ENCODE measurements around the gene CRELD1. TPM values are rescaled to one million over a fixed set of nuclear protein-coding genes. Genes with fewer than 3 reads are reported as not detected.

The CRELD1 gene
- total and polyA plus RNA-seq, 4 donors: 36.1 to 88.5 (median 66.0) TPM

Small RNAs within 50 kb of the gene (small RNA-seq; reads per million reads assigned to genes)
- gene RNU6-882P (ENCODE audit: low replicate concordance): not detected

Other genes starting within 250 kb of the CRELD1 start
- gene CPNE9, start 230.0 kb upstream of the CRELD1 start, total RNA-seq: 1 to 10 TPM; 3.3 to 6.3 TPM
- gene CPNE9, start 230.0 kb upstream of the CRELD1 start, polyA plus RNA-seq (ENCODE audit: insufficient read length in 2 of 2): 1 to 10 TPM; 5.3 to 6.1 TPM
- 10 to 100 TPM; 10.4 to 18.9 TPM for gene BRPF1, start 202.1 kb upstream of the CRELD1 start, total RNA-seq
- 10 to 100 TPM; 15.2 to 16.7 TPM for gene BRPF1, start 202.1 kb upstream of the CRELD1 start, polyA plus RNA-seq (ENCODE audit: insufficient read length in 2 of 2)
- 10 to 100 TPM; 25.8 to 42.4 TPM for gene OGG1, start 183.9 kb upstream of the CRELD1 start, total RNA-seq
- gene OGG1, start 183.9 kb upstream of the CRELD1 start, polyA plus RNA-seq (ENCODE audit: insufficient read length in 2 of 2): 10 to 100 TPM; 46.1 to 57.8 TPM
- 10 to 100 TPM; 36.3 to 64.4 TPM for gene CAMK1, start 163.9 kb upstream of the CRELD1 start, total RNA-seq
- gene CAMK1, start 163.9 kb upstream of the CRELD1 start, polyA plus RNA-seq (ENCODE audit: insufficient read length in 2 of 2): 10 to 100 TPM; 42.3 to 44.1 TPM
- 10 to 100 TPM; 32.5 to 63.1 TPM for gene TADA3, start 141.4 kb upstream of the CRELD1 start, total RNA-seq
- gene TADA3, start 141.4 kb upstream of the CRELD1 start, polyA plus RNA-seq (ENCODE audit: insufficient read length in 2 of 2): 10 to 100 TPM; 80.2 to 88.3 TPM
- 100 to 1,000 TPM; 109 to 131 TPM for gene ARPC4, start 140.8 kb upstream of the CRELD1 start, total RNA-seq
- 100 to 1,000 TPM; 138 to 141 TPM for gene ARPC4, start 140.8 kb upstream of the CRELD1 start, polyA plus RNA-seq (ENCODE audit: insufficient read length in 2 of 2)
- gene TTLL3, start 123.6 kb upstream of the CRELD1 start, total RNA-seq: 10 to 100 TPM; 32.4 to 50.6 TPM
- gene TTLL3, start 123.6 kb upstream of the CRELD1 start, polyA plus RNA-seq (ENCODE audit: insufficient read length in 2 of 2): 10 to 100 TPM; 46.7 to 75.0 TPM
- gene RPUSD3, start 89.8 kb upstream of the CRELD1 start, total RNA-seq: 10 to 100 TPM; 19.2 to 36.0 TPM
- gene RPUSD3, start 89.8 kb upstream of the CRELD1 start, polyA plus RNA-seq (ENCODE audit: insufficient read length in 2 of 2): 10 to 100 TPM; 48.7 to 53.8 TPM
- not detected for gene CIDEC, start 53.6 kb upstream of the CRELD1 start, total RNA-seq
- under 1 TPM; 0.24 to 0.54 TPM for gene CIDEC, start 53.6 kb upstream of the CRELD1 start, polyA plus RNA-seq (ENCODE audit: insufficient read length in 2 of 2)
- gene JAGN1, start 43.2 kb upstream of the CRELD1 start, total RNA-seq: 10 to 100 TPM; 16.7 to 25.2 TPM
- gene JAGN1, start 43.2 kb upstream of the CRELD1 start, polyA plus RNA-seq (ENCODE audit: insufficient read length in 2 of 2): 10 to 100 TPM; 34.0 to 35.2 TPM
- 1 to 10 TPM in 1 of 2 donors, under 1 TPM in 1; 0.79 to 1.1 TPM for gene IL17RE, start 31.0 kb upstream of the CRELD1 start, total RNA-seq
- 1 to 10 TPM; 1.7 to 2.7 TPM for gene IL17RE, start 31.0 kb upstream of the CRELD1 start, polyA plus RNA-seq (ENCODE audit: insufficient read length in 2 of 2)
- 10 to 100 TPM; 16.7 to 34.2 TPM for gene IL17RC, start 16.7 kb upstream of the CRELD1 start, total RNA-seq
- 10 to 100 TPM; 24.9 to 32.0 TPM for gene IL17RC, start 16.7 kb upstream of the CRELD1 start, polyA plus RNA-seq (ENCODE audit: insufficient read length in 2 of 2)
- gene PRRT3, start 18.6 kb downstream of the CRELD1 start, total RNA-seq: 1 to 10 TPM; 3.8 to 4.0 TPM
- 10 to 100 TPM; 12.3 to 15.5 TPM for gene PRRT3, start 18.6 kb downstream of the CRELD1 start, polyA plus RNA-seq (ENCODE audit: insufficient read length in 2 of 2)
- 10 to 100 TPM; 65.0 to 68.7 TPM for gene EMC3, start 53.0 kb downstream of the CRELD1 start, total RNA-seq
- 10 to 100 TPM; 80.5 to 85.6 TPM for gene EMC3, start 53.0 kb downstream of the CRELD1 start, polyA plus RNA-seq (ENCODE audit: insufficient read length in 2 of 2)
- 10 to 100 TPM; 10.8 to 12.5 TPM for gene FANCD2, start 92.6 kb downstream of the CRELD1 start, total RNA-seq
- gene FANCD2, start 92.6 kb downstream of the CRELD1 start, polyA plus RNA-seq (ENCODE audit: insufficient read length in 2 of 2): 10 to 100 TPM; 11.4 to 17.3 TPM
- gene FANCD2OS, start 174.4 kb downstream of the CRELD1 start, total RNA-seq: not detected
- gene FANCD2OS, start 174.4 kb downstream of the CRELD1 start, polyA plus RNA-seq (ENCODE audit: insufficient read length in 2 of 2): not detected
- gene BRK1, start 181.8 kb downstream of the CRELD1 start, total RNA-seq: 100 to 1,000 TPM; 128 to 139 TPM
- 100 to 1,000 TPM; 197 to 198 TPM for gene BRK1, start 181.8 kb downstream of the CRELD1 start, polyA plus RNA-seq (ENCODE audit: insufficient read length in 2 of 2)
- 10 to 100 TPM; 47.7 to 65.8 TPM for gene VHL, start 207.9 kb downstream of the CRELD1 start, total RNA-seq
- 100 to 1,000 TPM in 1 of 2 donors, 10 to 100 TPM in 1; 93.4 to 113 TPM for gene VHL, start 207.9 kb downstream of the CRELD1 start, polyA plus RNA-seq (ENCODE audit: insufficient read length in 2 of 2)
- 1 to 10 TPM; 2.6 to 6.1 TPM for gene IRAK2, start 231.1 kb downstream of the CRELD1 start, total RNA-seq
- 1 to 10 TPM; 4.8 to 5.2 TPM for gene IRAK2, start 231.1 kb downstream of the CRELD1 start, polyA plus RNA-seq (ENCODE audit: insufficient read length in 2 of 2)